Islet precursor cell (in vitro differentiated cells): ENCODE measurements around the gene PLCB1.

ENCODE experiments used
- DNase-seq: peaks from one replicate; pipeline ENCODE4 v3.0.0-alpha.2; 2018

PLCB1 gene

DNA sequence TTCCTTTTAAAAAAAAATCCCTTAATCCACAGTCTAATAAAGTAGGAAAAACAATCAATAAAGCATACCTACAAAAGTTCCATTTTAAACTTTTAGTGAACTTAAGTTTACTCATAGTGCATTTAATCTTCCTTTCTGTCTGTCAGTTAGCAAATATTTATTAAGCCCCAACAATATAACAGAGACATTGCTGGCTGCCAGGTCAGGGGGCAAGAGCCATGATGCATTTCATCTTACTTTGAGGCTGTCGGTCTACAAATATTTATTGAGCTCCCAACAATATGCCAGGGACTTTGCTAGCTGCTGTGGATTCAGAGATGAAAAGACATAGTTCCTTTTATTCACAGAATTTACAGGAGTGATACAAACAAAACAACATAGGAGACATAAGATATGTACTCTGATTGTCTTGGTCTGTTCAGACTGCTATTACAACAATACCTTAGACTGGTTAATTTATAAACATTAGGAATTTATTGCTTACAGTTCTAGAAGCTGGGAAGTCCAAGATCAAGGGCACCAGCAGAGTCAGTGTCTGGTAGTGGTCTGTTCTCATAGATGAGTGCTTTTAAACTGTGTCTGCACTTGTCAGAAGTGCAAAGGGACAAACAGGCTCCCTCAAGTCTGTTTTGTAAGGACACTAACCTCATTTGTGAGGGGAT is 118.6 kb downstream of the PLCB1 start:
- DNase-seq, result no peak

- DNase-seq, result no peak
Observed at GRCh38 chr20:8251201-8251575, 119.1 kb downstream of the PLCB1 start.

GRCh38 chr20:8254911-8255582 is 123.0 kb downstream of the PLCB1 start:
- no peak for DNase-seq

- peak; percentile 70 for DNase-seq
Observed at GRCh38 chr20:8255945-8256632, 124.0 kb downstream of the PLCB1 start.

DNA sequence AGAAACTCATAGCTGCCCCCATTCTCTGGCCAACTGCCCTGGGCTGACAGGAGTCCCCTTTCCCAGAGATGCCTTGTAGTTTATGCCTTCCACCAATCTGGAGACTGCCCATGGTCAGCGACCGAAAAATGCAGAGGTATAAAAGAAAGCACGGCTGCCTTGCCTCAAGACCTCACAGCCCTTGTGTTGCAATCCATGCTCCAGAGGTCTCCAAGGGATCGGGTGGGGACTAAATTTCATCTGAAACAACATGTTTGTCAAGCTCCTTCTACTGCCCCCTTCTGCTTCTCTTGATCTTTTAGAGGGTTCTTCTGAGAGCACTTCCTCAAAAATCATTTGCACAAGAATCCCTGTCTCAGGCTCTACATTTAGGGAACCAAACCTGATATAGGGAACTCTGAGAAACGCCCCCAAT is 128.8 kb downstream of the PLCB1 start:
- no peak for DNase-seq

GRCh38 chr20:8262721-8263120 is 130.7 kb downstream of the PLCB1 start:
- no peak for DNase-seq

- DNase-seq, result no peak
Observed at GRCh38 chr20:8265588-8265987, 133.5 kb downstream of the PLCB1 start.

GRCh38 chr20:8267009-8267408 is 134.9 kb downstream of the PLCB1 start:
- DNase-seq, result no peak

DNA sequence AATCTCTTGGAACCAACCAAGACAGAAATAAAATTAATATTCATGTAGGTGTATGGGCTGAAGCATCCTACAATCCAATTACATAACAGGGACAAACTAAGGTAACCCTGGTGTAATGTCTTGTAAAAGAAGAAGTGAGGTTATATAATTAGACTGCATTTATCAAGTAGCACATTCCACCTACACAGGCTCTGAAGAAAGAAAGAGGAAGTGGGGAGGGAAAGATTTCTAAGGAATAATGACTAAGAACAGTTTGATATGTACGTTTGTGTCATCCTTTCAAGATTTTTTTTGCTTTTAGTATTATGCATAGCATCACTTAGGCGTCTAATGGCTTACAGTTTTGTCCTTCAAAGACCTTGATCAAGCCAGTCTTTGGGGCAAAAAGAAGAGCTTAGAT is 139.7 kb downstream of the PLCB1 start:
- no peak for DNase-seq

DNA sequence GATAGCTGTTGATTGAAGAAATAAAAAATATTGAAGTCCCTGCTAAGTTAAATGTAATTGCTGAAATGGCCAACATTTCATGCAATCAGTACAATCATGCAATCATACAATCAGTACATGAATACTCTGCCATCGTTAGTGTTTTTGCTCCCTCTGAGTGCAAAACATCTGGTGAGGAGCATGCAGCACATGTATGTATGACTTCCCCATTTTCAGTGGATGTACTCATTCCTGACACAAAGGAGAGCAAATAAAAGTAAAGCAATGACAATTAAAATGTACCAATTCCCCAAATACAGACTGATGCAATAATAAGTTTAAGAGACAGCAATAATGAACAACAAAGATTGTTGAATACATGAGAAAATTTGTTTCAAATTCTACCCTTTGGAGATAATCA is 140.7 kb downstream of the PLCB1 start:
- no peak for DNase-seq

- no peak for DNase-seq
Observed at GRCh38 chr20:8284902-8285301, 152.8 kb downstream of the PLCB1 start.

GRCh38 chr20:8287340-8287739 is 155.3 kb downstream of the PLCB1 start:
- DNase-seq, result no peak

DNA sequence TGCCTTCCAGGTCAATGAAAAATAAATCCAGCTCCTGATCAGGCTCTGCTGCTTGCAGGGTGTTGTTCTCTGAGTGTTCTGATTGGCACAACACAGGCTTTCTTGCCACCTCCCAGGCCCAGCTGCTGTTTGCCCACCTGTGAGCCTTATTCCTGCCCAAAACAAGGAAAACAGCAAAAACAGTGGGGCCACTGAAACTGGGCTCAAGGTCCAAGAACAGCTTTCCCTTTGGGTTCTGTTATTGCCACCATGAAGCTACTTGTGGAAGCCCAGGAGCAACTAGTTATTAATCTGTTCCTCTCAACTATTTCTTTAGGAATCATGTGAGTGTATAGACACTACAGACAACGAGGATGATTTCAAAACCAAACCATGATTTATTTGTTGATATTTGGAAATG is 159.1 kb downstream of the PLCB1 start:
- DNase-seq, result no peak

GRCh38 chr20:8291873-8292272 is 159.8 kb downstream of the PLCB1 start:
- DNase-seq, result no peak

- DNase-seq, result no peak
Observed at GRCh38 chr20:8292793-8293192, 160.7 kb downstream of the PLCB1 start.

- no peak for DNase-seq
Observed at GRCh38 chr20:8293750-8294149, 161.7 kb downstream of the PLCB1 start.

GRCh38 chr20:8296536-8296935 is 164.5 kb downstream of the PLCB1 start:
- no peak for DNase-seq

DNA sequence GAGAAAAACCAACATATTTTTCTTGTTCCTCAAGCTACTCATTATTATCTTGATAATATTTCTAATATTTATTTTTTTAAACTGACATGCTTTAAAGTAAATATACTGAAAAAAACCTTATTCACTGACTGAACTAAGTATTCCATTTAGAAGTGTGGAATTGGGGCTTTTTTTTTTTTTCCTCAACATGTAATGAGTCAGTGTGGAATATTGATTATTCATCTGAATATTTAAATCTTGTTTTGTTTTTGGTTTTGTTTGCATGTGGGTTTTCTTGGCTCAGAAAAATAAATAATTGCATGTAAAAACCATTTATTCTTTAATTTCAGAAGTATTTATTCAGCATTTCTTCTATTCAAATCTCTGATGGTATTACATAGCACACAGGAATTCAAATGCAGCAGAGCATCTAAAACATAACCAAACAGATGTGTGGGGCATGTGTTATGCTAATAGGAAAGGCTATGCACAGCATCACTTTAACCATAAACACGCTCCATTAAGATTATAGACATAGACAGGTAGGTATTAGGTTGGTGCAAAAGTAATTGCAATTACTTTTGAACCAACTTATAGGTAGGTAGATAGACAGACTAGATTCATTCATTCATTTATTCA is 166.5 kb downstream of the PLCB1 start:
- no peak for DNase-seq

GRCh38 chr20:8299921-8300320 is 167.9 kb downstream of the PLCB1 start:
- no peak for DNase-seq

DNA sequence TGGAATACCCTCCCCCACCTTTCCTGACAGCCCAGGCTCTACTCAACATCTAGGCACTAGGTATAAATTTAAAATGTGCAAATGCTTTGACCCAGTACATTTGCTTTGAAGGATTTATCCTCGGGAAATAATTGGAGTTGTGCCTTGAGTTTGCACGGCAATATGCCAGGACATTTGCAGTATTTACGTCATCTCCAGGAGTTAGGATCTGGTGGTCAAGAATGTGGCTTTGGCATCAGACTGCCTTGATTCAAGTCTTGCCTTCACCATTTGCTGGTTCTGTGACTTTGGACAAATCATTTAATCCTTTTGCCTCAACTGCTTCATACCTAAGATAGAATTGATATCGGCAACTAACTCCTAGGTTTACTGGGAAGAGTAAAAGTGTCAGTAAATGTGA is 169.6 kb downstream of the PLCB1 start:
- no peak for DNase-seq

GRCh38 chr20:8303651-8304050 is 171.6 kb downstream of the PLCB1 start:
- DNase-seq, result no peak

DNA sequence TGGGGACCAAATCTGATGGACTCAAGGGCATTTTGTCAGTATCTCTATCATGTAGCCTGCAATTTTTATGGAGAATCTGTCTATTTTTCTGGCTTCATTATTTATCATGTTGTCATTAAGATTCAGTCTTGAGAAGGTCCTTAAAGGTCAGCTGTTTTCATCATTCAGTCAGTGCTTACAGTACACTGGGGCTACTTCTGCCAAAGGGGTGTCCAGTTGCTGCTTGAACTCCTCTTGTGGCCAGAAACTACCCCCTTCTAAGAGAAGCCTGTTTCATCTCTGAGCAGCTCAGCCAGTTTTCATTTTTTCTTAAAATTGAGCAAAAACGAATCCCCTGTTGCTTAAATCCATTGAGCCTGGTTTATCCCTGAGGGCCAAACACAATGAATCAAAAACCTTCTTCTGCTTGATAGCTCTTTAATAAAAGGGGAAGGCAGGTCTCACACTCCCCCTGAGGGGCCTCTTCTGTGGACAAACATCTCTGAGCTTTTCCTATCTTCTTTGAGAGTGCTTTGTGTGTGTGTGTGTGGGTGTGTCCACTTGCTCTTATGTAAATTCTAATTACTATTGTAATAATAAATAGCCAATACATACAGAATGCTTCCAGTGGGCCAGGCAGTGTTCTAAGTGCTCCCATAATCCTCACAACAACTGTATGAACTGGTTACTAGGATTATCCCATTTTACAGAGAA is 172.2 kb downstream of the PLCB1 start:
- no peak for DNase-seq

DNA sequence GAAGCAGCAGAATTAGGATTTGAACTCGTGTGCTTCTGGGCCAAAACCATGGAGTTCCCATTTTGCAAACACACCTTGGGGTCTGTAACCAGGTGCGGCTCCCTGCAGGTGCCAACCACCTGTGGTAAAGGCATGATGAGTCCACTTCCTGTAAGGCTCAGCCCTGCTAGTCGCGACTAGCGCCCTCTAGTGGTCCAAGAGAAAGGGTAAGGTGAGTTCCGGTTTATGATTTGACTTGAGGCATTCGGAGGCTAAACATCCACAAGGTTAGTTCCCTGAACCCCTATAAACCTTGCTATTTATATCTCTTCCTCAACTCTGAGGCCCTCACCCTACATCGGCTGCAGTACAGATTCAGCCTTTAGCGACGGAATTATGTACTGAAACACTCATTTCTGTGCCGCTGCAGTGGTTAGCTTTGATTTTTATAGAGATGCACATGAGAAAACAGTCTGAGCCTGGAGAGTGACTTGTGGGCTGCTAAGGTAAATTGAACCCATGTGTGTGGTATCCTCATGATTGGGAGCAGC is 173.4 kb downstream of the PLCB1 start:
- DNase-seq, result peak; percentile 84
